HepG2 (cell line): ENCODE results near the gene TMEM253.
A peak's percentile ranks its signal among the peaks of the same experiment; 100 is the strongest.

Experiments
- CEBPB ChIP-seq: IDR thresholded peaks from 2 replicates; pipeline ENCODE4 v1.6.1; 2011; ENCODE audit warnings: low read depth, low read length, improper control_type of control experiment, borderline replicate concordance
- ELF4 ChIP-seq: sonication (generic); formaldehyde crosslinking; IDR thresholded peaks from 2 replicates; pipeline ENCODE4 v1.5.0; 2020; ENCODE audit warnings: missing genetic modification reagents, mild to moderate bottlenecking, moderate library complexity, borderline replicate concordance
- FOXJ3 ChIP-seq: sonication (generic); formaldehyde crosslinking; IDR thresholded peaks from 2 replicates; pipeline ENCODE4 v1.4.0; 2020; ENCODE audit warnings: missing genetic modification reagents, mild to moderate bottlenecking, borderline replicate concordance
- RXRA ChIP-seq: sonication (generic); formaldehyde crosslinking; IDR thresholded peaks from 2 replicates; pipeline ENCODE4 v1.5.1; 2020; ENCODE audit warnings: missing genetic modification reagents
- ZMYM2 ChIP-seq: sonication (generic); formaldehyde crosslinking; IDR thresholded peaks from 2 replicates; pipeline ENCODE4 v1.8.0; 2022; ENCODE audit warnings: mild to moderate bottlenecking, missing genetic modification reagents
- TF ChIP-seq, protein P1 (sequence below): IDR thresholded peaks from 2 replicates; pipeline ENCODE4 v1.6.1; 2012; ENCODE audit warnings: inconsistent platforms
- TF ChIP-seq, protein P2 (sequence below): sonication (generic); formaldehyde crosslinking; IDR thresholded peaks from 2 replicates; pipeline ENCODE4 v1.9.0; 2021; ENCODE audit warnings: missing genetic modification reagents, borderline replicate concordance
- TF ChIP-seq, protein P3 (sequence below): sonication (generic); formaldehyde crosslinking; IDR thresholded peaks from 2 replicates; pipeline ENCODE4 v1.4.0; 2020; ENCODE audit warnings: missing genetic modification reagents

DNA sequence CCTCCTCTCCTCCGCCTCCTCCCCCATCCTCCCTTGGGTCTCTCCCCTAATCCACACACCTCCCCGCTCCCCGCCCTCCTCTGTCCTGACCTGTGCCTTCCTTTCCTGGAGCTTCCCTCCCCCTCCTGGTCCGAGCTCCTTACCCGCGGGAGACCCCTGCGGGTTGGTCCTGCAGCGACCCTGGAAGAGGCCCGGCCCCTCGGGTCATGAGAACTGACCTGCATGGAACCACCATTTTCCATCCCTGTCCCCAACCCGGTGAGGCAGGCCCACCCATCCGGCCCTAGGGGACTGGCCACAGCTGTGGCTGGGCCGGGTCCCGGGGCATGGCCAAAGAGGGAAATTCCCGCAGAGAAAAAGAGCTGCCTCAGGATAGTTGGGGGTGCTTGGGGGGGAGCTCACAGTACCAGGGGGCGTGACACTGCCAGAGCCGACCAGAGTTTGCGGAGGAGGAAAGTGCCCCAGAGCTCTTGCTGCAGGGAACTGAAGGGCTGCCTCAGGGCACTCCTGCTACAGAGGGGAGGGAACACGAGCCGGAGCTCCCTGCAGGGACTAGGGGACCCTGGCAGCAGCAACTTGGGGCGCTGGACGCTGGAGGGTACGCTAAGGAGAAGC, 30.1 kb upstream of the TMEM253 start:
- TF ChIP-seq, protein P1, sequence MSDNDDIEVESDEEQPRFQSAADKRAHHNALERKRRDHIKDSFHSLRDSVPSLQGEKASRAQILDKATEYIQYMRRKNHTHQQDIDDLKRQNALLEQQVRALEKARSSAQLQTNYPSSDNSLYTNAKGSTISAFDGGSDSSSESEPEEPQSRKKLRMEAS, result peak; percentile 39
- TF ChIP-seq ZMYM2 (CRISPR knock-in tag) (no peak), CEBPB (no peak), FOXJ3 (CRISPR knock-in tag) (peak; percentile 53; the same call in 1 of the 2 replicates), ELF4 (CRISPR knock-in tag) (no peak), RXRA (CRISPR knock-in tag) (peak; percentile 68)
- TF ChIP-seq, protein P2, sequence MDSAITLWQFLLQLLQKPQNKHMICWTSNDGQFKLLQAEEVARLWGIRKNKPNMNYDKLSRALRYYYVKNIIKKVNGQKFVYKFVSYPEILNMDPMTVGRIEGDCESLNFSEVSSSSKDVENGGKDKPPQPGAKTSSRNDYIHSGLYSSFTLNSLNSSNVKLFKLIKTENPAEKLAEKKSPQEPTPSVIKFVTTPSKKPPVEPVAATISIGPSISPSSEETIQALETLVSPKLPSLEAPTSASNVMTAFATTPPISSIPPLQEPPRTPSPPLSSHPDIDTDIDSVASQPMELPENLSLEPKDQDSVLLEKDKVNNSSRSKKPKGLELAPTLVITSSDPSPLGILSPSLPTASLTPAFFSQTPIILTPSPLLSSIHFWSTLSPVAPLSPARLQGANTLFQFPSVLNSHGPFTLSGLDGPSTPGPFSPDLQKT (CRISPR knock-in tag), result no peak
- TF ChIP-seq, protein P3, sequence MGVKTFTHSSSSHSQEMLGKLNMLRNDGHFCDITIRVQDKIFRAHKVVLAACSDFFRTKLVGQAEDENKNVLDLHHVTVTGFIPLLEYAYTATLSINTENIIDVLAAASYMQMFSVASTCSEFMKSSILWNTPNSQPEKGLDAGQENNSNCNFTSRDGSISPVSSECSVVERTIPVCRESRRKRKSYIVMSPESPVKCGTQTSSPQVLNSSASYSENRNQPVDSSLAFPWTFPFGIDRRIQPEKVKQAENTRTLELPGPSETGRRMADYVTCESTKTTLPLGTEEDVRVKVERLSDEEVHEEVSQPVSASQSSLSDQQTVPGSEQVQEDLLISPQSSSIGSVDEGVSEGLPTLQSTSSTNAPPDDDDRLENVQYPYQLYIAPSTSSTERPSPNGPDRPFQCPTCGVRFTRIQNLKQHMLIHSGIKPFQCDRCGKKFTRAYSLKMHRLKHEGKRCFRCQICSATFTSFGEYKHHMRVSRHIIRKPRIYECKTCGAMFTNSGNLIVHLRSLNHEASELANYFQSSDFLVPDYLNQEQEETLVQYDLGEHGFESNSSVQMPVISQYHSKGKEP (CRISPR knock-in tag), result no peak
